HEK293 (cell line): ENCODE measurements around the gene LRP3.

ENCODE experiments used
- GFI1B ChIP-seq: fragments of 450-650 bp; formaldehyde crosslinking; IDR thresholded peaks from 2 replicates; pipeline ENCODE4 v1.5.1; 2016; ENCODE audit warnings: missing biosample characterization, missing genetic modification characterization
- GLI4 ChIP-seq: fragments of 450-650 bp; formaldehyde crosslinking; IDR thresholded peaks from 2 replicates; pipeline ENCODE4 v1.5.1; 2016; ENCODE audit warnings: missing biosample characterization, missing genetic modification characterization
- GLIS2 ChIP-seq: fragments of 450-650 bp; formaldehyde crosslinking; IDR thresholded peaks from 2 replicates; pipeline ENCODE4 v1.5.1; 2016; ENCODE audit warnings: missing biosample characterization, missing genetic modification characterization
- HOXC10 ChIP-seq: sonication (generic); formaldehyde crosslinking; IDR thresholded peaks from 2 replicates; pipeline ENCODE4 v1.8.1; 2023; ENCODE audit warnings: mild to moderate bottlenecking, missing genetic modification reagents
- REPIN1 ChIP-seq: fragments of 450-650 bp; formaldehyde crosslinking; IDR thresholded peaks from 2 replicates; pipeline ENCODE4 v1.5.1; 2017; ENCODE audit warnings: missing biosample characterization, missing genetic modification characterization, low read depth
- SP2 ChIP-seq: fragments of 450-650 bp; formaldehyde crosslinking; IDR thresholded peaks from 2 replicates; pipeline ENCODE4 v1.5.1; 2016; ENCODE audit warnings: missing biosample characterization, missing genetic modification characterization
- ZBTB7A ChIP-seq: fragments of 450-650 bp; formaldehyde crosslinking; IDR thresholded peaks from 2 replicates; pipeline ENCODE4 v1.5.1; 2016; ENCODE audit warnings: low read depth, missing biosample characterization, missing genetic modification characterization
- ZFP3 ChIP-seq: fragments of 450-650 bp; formaldehyde crosslinking; IDR thresholded peaks from 2 replicates; pipeline ENCODE4 v1.5.1; 2016; ENCODE audit warnings: low read depth, missing biosample characterization, missing genetic modification characterization
- ZNF114 ChIP-seq: fragments of 450-650 bp; formaldehyde crosslinking; IDR thresholded peaks from 2 replicates; pipeline ENCODE4 v1.5.0; 2017; ENCODE audit warnings: missing biosample characterization, missing genetic modification characterization
- ZNF133 ChIP-seq: fragments of 450-650 bp; formaldehyde crosslinking; IDR thresholded peaks from 2 replicates; pipeline ENCODE4 v1.5.1; 2016; ENCODE audit warnings: missing biosample characterization, missing genetic modification characterization
- ZNF146 ChIP-seq: fragments of 450-650 bp; formaldehyde crosslinking; IDR thresholded peaks from 2 replicates; pipeline ENCODE4 v1.5.1; 2016; ENCODE audit warnings: missing biosample characterization, missing genetic modification characterization
- ZNF148 ChIP-seq: fragments of 450-650 bp; formaldehyde crosslinking; IDR thresholded peaks from 2 replicates; pipeline ENCODE4 v1.5.0; 2017; ENCODE audit warnings: missing biosample characterization, missing genetic modification characterization, borderline replicate concordance
- ZNF19 ChIP-seq: fragments of 450-650 bp; formaldehyde crosslinking; IDR thresholded peaks from 2 replicates; pipeline ENCODE4; 2016; ENCODE audit warnings: missing biosample characterization, missing genetic modification characterization, low read depth
- ZNF221 ChIP-seq: fragments of 450-650 bp; formaldehyde crosslinking; IDR thresholded peaks from 2 replicates; pipeline ENCODE4 v1.5.1; 2017; ENCODE audit warnings: missing biosample characterization, missing genetic modification characterization, borderline replicate concordance
- ZNF239 ChIP-seq: fragments of 450-650 bp; formaldehyde crosslinking; IDR thresholded peaks from 2 replicates; pipeline ENCODE4 v1.5.1; 2016; ENCODE audit warnings: missing biosample characterization, missing genetic modification characterization
- ZNF274 ChIP-seq, 2 experiments: fragments of 200-500 bp in 1 of 2; fragments of 450-650 bp in 1 of 2; sonication (Bioruptor generic) in 1 of 2; formaldehyde crosslinking in 1 of 2; IDR thresholded peaks; 2 replicates each; pipeline versions ENCODE4 v1.5.1 to v1.6.1; 2014 to 2016; ENCODE audit warnings: borderline replicate concordance in 1 of 2, inconsistent platforms in 1 of 2, low read length in 1 of 2, missing biosample characterization in 1 of 2, missing genetic modification characterization in 1 of 2
- ZNF398 ChIP-seq: fragments of 450-650 bp; formaldehyde crosslinking; IDR thresholded peaks from 2 replicates; pipeline ENCODE4 v1.5.1; 2017; ENCODE audit warnings: missing biosample characterization, missing genetic modification characterization
- ZNF473 ChIP-seq: fragments of 450-650 bp; formaldehyde crosslinking; IDR thresholded peaks from 2 replicates; pipeline ENCODE4 v1.5.1; 2017; ENCODE audit warnings: missing biosample characterization, missing genetic modification characterization
- ZNF514 ChIP-seq: fragments of 450-650 bp; formaldehyde crosslinking; IDR thresholded peaks from 2 replicates; pipeline ENCODE4 v1.5.1; 2016; ENCODE audit warnings: missing biosample characterization, missing genetic modification characterization
- ZNF529 ChIP-seq: fragments of 450-650 bp; formaldehyde crosslinking; IDR thresholded peaks from 2 replicates; pipeline ENCODE4 v1.5.1; 2017; ENCODE audit warnings: missing genetic modification characterization, missing biosample characterization; ENCODE audit not compliant: insufficient replicate concordance
- ZNF544 ChIP-seq: fragments of 450-650 bp; formaldehyde crosslinking; IDR thresholded peaks from 2 replicates; pipeline ENCODE4 v1.5.0; 2017; ENCODE audit warnings: missing biosample characterization, missing genetic modification characterization
- ZNF658 ChIP-seq: fragments of 450-650 bp; formaldehyde crosslinking; IDR thresholded peaks from 2 replicates; pipeline ENCODE4; 2016; ENCODE audit warnings: missing biosample characterization, missing genetic modification characterization
- ZNF660 ChIP-seq: fragments of 450-650 bp; IDR thresholded peaks from 2 replicates; pipeline ENCODE4 v1.5.1; 2018; ENCODE audit warnings: missing biosample characterization, mild to moderate bottlenecking, missing genetic modification characterization
- ZNF692 ChIP-seq: fragments of 450-650 bp; formaldehyde crosslinking; IDR thresholded peaks from 2 replicates; pipeline ENCODE4 v1.5.1; 2016; ENCODE audit warnings: missing biosample characterization, missing genetic modification characterization
- ZNF776 ChIP-seq: fragments of 450-650 bp; formaldehyde crosslinking; IDR thresholded peaks from 2 replicates; pipeline ENCODE4 v1.5.0; 2017; ENCODE audit warnings: missing biosample characterization, missing genetic modification characterization, borderline replicate concordance
- ZNF792 ChIP-seq: fragments of 450-650 bp; formaldehyde crosslinking; IDR thresholded peaks from 2 replicates; pipeline ENCODE4 v1.5.1; 2016; ENCODE audit warnings: missing biosample characterization, missing genetic modification characterization
- ZNF837 ChIP-seq: fragments of 450-650 bp; formaldehyde crosslinking; IDR thresholded peaks from 2 replicates; pipeline ENCODE4 v1.5.1; 2016; ENCODE audit warnings: missing biosample characterization, missing genetic modification characterization
- TF ChIP-seq, protein P1 (sequence below): fragments of 450-650 bp; formaldehyde crosslinking; IDR thresholded peaks from 2 replicates; pipeline ENCODE4 v1.5.1; 2017; ENCODE audit warnings: missing biosample characterization, mild to moderate bottlenecking, missing genetic modification characterization, moderate library complexity
- TF ChIP-seq, protein P2 (sequence below): fragments of 450-650 bp; formaldehyde crosslinking; IDR thresholded peaks from 2 replicates; pipeline ENCODE4 v1.5.1; 2016; ENCODE audit warnings: missing biosample characterization, missing genetic modification characterization
- TF ChIP-seq, protein P3 (sequence below): fragments of 450-650 bp; formaldehyde crosslinking; IDR thresholded peaks from 2 replicates; pipeline ENCODE4 v1.5.1; 2016; ENCODE audit warnings: missing biosample characterization, missing genetic modification characterization

LRP3 gene

DNA sequence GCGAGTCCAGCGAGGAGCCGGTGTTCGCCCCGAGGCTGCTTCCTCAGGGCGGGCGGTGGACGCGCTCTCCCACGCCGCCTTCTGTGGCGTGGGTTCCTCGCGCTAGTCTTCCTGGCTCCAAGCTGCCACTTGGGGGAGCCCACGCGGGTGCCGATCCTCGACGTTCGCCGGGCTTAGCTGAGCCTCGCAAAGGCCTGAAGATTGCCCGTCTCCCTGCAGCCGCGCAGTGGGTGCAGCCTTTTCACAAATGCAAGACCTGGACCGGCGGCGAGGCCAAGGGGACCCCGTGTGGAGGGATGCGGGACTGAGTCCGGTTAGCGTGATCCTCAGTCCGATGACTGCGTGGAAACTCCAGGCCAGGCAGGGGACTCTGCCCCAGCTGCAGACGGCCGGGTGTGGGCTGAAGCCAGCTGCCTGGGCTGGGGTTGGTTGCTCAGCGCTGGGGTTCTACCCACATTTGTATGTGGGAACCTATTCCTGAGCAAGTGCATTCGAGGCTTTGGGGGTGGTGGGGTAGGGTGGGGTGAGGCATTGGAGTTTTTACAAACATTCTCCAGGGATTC lies 16.6 kb upstream of the LRP3 start (continued):
- TF ChIP-seq, protein P1, sequence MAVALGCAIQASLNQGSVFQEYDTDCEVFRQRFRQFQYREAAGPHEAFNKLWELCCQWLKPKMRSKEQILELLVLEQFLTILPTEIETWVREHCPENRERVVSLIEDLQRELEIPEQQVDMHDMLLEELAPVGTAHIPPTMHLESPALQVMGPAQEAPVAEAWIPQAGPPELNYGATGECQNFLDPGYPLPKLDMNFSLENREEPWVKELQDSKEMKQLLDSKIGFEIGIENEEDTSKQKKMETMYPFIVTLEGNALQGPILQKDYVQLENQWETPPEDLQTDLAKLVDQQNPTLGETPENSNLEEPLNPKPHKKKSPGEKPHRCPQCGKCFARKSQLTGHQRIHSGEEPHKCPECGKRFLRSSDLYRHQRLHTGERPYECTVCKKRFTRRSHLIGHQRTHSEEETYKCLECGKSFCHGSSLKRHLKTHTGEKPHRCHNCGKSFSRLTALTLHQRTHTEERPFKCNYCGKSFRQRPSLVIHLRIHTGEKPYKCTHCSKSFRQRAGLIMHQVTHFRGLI (tag by site-specific recombination): peak; percentile 13
- TF ChIP-seq ZNF529 (tag by site-specific recombination) (no peak), REPIN1 (tag by site-specific recombination) (no peak; the same call in 1 of the 2 replicates), ZNF658 (tag by site-specific recombination) (no peak), ZNF146 (0 out of 2 replicates have a peak, but pooled peaks have one; percentile 39), ZFP3 (no peak), ZNF514 (tag by site-specific recombination) (no peak), ZNF792 (tag by site-specific recombination) (peak; percentile 74; the same call in 1 of the 2 replicates), GLIS2 (tag by site-specific recombination) (peak; percentile 94), ZNF114 (tag by site-specific recombination) (no peak), ZNF473 (tag by site-specific recombination) (no peak), ZNF776 (tag by site-specific recombination) (no peak; the same call in 1 of the 2 replicates), ZNF660 (tag by site-specific recombination) (peak; percentile 5), ZNF544 (tag by site-specific recombination) (no peak), GFI1B (tag by site-specific recombination) (no peak), ZNF148 (tag by site-specific recombination) (peak; percentile 75; the same call in 1 of the 2 replicates), ZNF398 (peak; percentile 62), GLI4 (tag by site-specific recombination) (peak; percentile 58; the same call in 1 of the 2 replicates), ZNF133 (tag by site-specific recombination) (peak; percentile 48; the same call in 1 of the 2 replicates), ZNF19 (tag by site-specific recombination) (no peak), ZBTB7A (tag by site-specific recombination) (no peak; the same call in 1 of the 2 replicates), ZNF221 (tag by site-specific recombination) (no peak), ZNF274 (IDR thresholded peaks at IDR 0.05; ENCODE audit: low read length) (no peak), ZNF274 (tag by site-specific recombination; IDR thresholded peaks at IDR 0.05; ENCODE audit: borderline replicate concordance) (peak; percentile 30; the same call in 1 of the 2 replicates), ZNF692 (tag by site-specific recombination) (peak; percentile 75; the same call in 1 of the 2 replicates), SP2 (tag by site-specific recombination) (no peak), ZNF239 (no peak), HOXC10 (CRISPR knock-in tag) (no peak), ZNF837 (tag by site-specific recombination) (peak; percentile 84; the same call in 1 of the 2 replicates)
- TF ChIP-seq, protein P2, sequence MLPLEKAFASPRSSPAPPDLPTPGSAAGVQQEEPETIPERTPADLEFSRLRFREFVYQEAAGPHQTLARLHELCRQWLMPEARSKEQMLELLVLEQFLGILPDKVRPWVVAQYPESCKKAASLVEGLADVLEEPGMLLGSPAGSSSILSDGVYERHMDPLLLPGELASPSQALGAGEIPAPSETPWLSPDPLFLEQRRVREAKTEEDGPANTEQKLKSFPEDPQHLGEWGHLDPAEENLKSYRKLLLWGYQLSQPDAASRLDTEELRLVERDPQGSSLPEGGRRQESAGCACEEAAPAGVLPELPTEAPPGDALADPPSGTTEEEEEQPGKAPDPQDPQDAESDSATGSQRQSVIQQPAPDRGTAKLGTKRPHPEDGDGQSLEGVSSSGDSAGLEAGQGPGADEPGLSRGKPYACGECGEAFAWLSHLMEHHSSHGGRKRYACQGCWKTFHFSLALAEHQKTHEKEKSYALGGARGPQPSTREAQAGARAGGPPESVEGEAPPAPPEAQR (tag by site-specific recombination): no peak
- TF ChIP-seq, protein P3, sequence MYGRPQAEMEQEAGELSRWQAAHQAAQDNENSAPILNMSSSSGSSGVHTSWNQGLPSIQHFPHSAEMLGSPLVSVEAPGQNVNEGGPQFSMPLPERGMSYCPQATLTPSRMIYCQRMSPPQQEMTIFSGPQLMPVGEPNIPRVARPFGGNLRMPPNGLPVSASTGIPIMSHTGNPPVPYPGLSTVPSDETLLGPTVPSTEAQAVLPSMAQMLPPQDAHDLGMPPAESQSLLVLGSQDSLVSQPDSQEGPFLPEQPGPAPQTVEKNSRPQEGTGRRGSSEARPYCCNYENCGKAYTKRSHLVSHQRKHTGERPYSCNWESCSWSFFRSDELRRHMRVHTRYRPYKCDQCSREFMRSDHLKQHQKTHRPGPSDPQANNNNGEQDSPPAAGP: no peak
